ENCODE data around the gene ZFR2.

- TF ChIP-seq POLR2AphosphoS5 (IDR thresholded peaks at IDR 0.05; ENCODE audit: low read depth, low read length) = no peak
- TF ChIP-seq TAF1 (IDR thresholded peaks at IDR 0.05; ENCODE audit: low read depth, low read length) = no peak
Observed at GRCh38 chr19:3832001-3832400, 36.8 kb downstream of the ZFR2 start.
